BJ (cell line): Measurements from ENCODE around the gene MAML3. TPM values are rescaled to one million over a fixed set of nuclear protein-coding genes. Genes with fewer than 3 reads are reported as not detected.

Source experiments
- CTCF ChIA-PET: fragments of 350-600 bp; formaldehyde crosslinking; extraction: SDS; loops from one replicate; lab custom pipeline; 2021; ENCODE audit warnings: antibody characterized with exemption, inconsistent platforms; lab: Yijun Ruan, JAX
- POLR2A ChIA-PET: fragments of 300-600 bp; sonication (Branson Sonifier 250); formaldehyde crosslinking; extraction: SDS; loops from one replicate; lab custom pipeline; 2021; ENCODE audit warnings: antibody characterized with exemption; lab: Charles Lee
- DNase-seq: peaks from one replicate; pipeline ENCODE4 v3.0.0-alpha.2; 2011; ENCODE audit warnings: low read depth
- H3K27me3 ChIP-seq: 2 replicates; pipeline ENCODE4 v1.6.0; 2011; ENCODE audit warnings: low read length; ENCODE audit not compliant: control insufficient read depth, insufficient read depth
- H3K36me3 ChIP-seq: 2 replicates; pipeline ENCODE4 v1.5.1; 2011; ENCODE audit warnings: low read length; ENCODE audit not compliant: control insufficient read depth, insufficient read depth
- H3K4me3 ChIP-seq: 2 replicates; pipeline ENCODE4 v1.5.1; 2011; ENCODE audit warnings: low read depth, mild to moderate bottlenecking, control low read depth, low read length
- CTCF ChIP-seq: IDR thresholded peaks from 2 replicates; pipeline ENCODE4 v1.5.1; 2011; ENCODE audit warnings: low read depth, mild to moderate bottlenecking, control low read depth, inconsistent platforms, low read length, moderate library complexity; ENCODE audit not compliant: insufficient read depth
- polyA plus RNA-seq: library from polyadenylated mRNA; depleted of rRNA; stranded (reverse); fragments of >200 nt; gene quantifications from 2 replicates; pipeline ENCODE4 v1.2.3, GENCODE V29; 2011

MAML3 gene
- polyA plus RNA-seq, 1 experiment = 1.6 TPM

GRCh38 chr4:140044337-140044902 is 109.6 kb downstream of the MAML3 start:
- H3K36me3 ChIP-seq = no peaks in the 10 kb centered on the region
- TF ChIP-seq CTCF = no peak
- no peak for DNase-seq
- no peaks in the 10 kb centered on the region for H3K27me3 ChIP-seq
- ChIA-PET POLR2A (no interaction called here), CTCF (interaction anchor here (2.0 kb wide), 1 partner anchor 32 kb away, joined by 4 read pairs; no protein-coding TSS in a partner anchor)
- H3K4me3 ChIP-seq = no peak overlapping the region

- H3K36me3 ChIP-seq = no peaks in the 10 kb centered on the region
- CTCF ChIA-PET = interaction anchor here (1.3 kb wide), 1 partner anchor 14 kb away, joined by 3 read pairs; no protein-coding TSS in a partner anchor
- no peak for TF ChIP-seq CTCF
- DNase-seq = no peak
- H3K27me3 ChIP-seq = no peaks in the 10 kb centered on the region
- no peak overlapping the region for H3K4me3 ChIP-seq
- POLR2A ChIA-PET = no interaction called here
These were observed 111.3 kb downstream of the MAML3 start for GRCh38 chr4:140042634-140043033.

GRCh38 chr4:140038031-140038533 is 115.9 kb downstream of the MAML3 start:
- Histone ChIP-seq H3K4me3 (no peak overlapping the region), H3K36me3 (no peaks in the 10 kb centered on the region), H3K27me3 (no peaks in the 10 kb centered on the region)
- POLR2A ChIA-PET = no interaction called here
- DNase-seq = no peak
- CTCF ChIA-PET = interaction anchor here (1.0 to 1.6 kb wide), 4 partner anchors 13 to 288 kb away, joined by 3 to 4 read pairs (median 4); no protein-coding TSS in a partner anchor
- TF ChIP-seq CTCF = no peak

- no peaks in the 10 kb centered on the region for H3K27me3 ChIP-seq
- no peak for TF ChIP-seq CTCF
- CTCF ChIA-PET = interaction anchor here (0.8 to 1.6 kb wide), 6 partner anchors 14 to 289 kb away, joined by 3 to 4 read pairs (median 4); no protein-coding TSS in a partner anchor
- no peaks in the 10 kb centered on the region for H3K36me3 ChIP-seq
- POLR2A ChIA-PET = no interaction called here
- H3K4me3 ChIP-seq = no peak overlapping the region
- peak; percentile 66 for DNase-seq
These were observed 116.5 kb downstream of the MAML3 start for GRCh38 chr4:140037353-140038030.

GRCh38 chr4:140031706-140032105 is 122.3 kb downstream of the MAML3 start:
- DNase-seq = no peak
- Histone ChIP-seq H3K36me3 (no peaks in the 10 kb centered on the region), H3K27me3 (0 out of 2 replicates have a peak, but pooled peaks cover 2% of the 10 kb centered on the region), H3K4me3 (no peak overlapping the region)
- ChIA-PET POLR2A (no interaction called here), CTCF (no interaction called here)
- TF ChIP-seq CTCF = no peak
